ENCODE data around the gene NTSR1.

DNA sequence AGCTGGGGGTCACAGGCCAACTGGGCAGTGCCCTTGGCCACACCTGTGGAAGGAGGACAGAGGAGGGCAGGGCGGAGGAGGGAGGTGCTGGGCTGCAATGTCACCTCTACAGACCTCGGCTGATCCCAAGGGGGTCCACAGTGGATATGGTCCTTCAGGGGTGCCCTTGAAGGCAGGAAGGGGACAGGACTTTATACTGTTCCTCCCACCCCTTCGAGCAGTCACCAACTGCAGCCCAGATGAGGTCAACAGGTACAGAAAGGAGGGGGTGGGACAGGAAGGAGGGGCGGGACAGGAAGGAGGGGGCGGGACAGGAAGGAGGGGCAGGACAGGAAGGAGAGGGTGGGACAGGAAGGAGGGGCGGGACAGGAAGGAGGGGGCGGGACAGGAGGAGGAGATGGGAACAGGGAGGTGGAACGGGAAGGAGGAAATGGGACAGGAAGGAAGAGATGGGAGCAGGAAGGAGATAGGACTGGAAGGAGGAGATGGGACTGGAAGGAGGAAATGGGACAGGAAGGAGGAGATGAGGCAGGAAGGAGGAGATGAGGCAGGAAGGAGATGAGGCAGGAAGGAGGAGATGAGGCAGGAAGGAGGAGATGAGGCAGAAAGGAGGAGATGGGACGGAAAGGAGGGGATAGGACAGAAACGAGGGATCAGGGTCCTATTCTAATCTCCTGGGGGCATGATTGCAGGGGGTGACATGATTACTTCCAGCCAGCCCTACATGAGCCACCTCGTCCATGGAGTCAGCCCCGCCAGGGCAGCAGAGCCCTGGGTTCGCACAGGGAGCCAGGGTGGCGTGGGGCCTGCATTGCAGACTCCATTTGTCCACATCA, 68.3 kb downstream of the NTSR1 start:
- TF ChIP-seq, protein P1, sequence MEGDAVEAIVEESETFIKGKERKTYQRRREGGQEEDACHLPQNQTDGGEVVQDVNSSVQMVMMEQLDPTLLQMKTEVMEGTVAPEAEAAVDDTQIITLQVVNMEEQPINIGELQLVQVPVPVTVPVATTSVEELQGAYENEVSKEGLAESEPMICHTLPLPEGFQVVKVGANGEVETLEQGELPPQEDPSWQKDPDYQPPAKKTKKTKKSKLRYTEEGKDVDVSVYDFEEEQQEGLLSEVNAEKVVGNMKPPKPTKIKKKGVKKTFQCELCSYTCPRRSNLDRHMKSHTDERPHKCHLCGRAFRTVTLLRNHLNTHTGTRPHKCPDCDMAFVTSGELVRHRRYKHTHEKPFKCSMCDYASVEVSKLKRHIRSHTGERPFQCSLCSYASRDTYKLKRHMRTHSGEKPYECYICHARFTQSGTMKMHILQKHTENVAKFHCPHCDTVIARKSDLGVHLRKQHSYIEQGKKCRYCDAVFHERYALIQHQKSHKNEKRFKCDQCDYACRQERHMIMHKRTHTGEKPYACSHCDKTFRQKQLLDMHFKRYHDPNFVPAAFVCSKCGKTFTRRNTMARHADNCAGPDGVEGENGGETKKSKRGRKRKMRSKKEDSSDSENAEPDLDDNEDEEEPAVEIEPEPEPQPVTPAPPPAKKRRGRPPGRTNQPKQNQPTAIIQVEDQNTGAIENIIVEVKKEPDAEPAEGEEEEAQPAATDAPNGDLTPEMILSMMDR (conservative IDR thresholded peaks at IDR 0.05): no peak
- no peak for TF ChIP-seq ZFX (IDR thresholded peaks at IDR 0.05)

Data from C4-2B (cell line).